CD14-positive monocyte (primary cell): ENCODE data around the gene CADM2. TPM values are rescaled to one million over a fixed set of nuclear protein-coding genes. Genes with fewer than 3 reads are reported as not detected.

Source experiments
- DNase-seq, 3 donors: peaks; one replicate each; pipeline ENCODE4 v3.0.0-alpha.2; 2011 to 2022
- H2AFZ ChIP-seq: 2 replicates; pipeline ENCODE4 v1.6.0; 2012; ENCODE audit warnings: mild to moderate bottlenecking, low read depth, low read length, inconsistent platforms; ENCODE audit not compliant: insufficient read depth, poor library complexity, severe bottlenecking
- H3K27ac ChIP-seq, 2 donors: 1 replicate in 1 of 2; 2 replicates in 1 of 2; pipeline ENCODE4 v1.5.1; 2012 to 2013; ENCODE audit warnings: low read length in 2 of 2, control low read depth in 1 of 2, inconsistent platforms in 1 of 2, low read depth in 1 of 2, mild to moderate bottlenecking in 1 of 2
- H3K27me3 ChIP-seq, 2 donors: one replicate each; pipeline versions ENCODE4 v1.6.0 to v1.6.1; 2011 to 2013; ENCODE audit warnings: low read length in 2 of 2; ENCODE audit not compliant: control insufficient read depth in 2 of 2, insufficient read depth in 2 of 2
- H3K36me3 ChIP-seq, 2 donors: replicated peaks in 1 of 2; 1 replicate in 1 of 2; 2 replicates in 1 of 2; pipeline versions ENCODE4 v1.5.1 to v1.6.1; 2012 to 2013; ENCODE audit warnings: low read length in 2 of 2, control low read depth in 1 of 2, inconsistent platforms in 1 of 2, mild to moderate bottlenecking in 1 of 2; ENCODE audit not compliant: insufficient read depth in 2 of 2, control insufficient read depth in 1 of 2
- H3K4me1 ChIP-seq, 2 donors: 1 replicate in 1 of 2; 2 replicates in 1 of 2; pipeline versions ENCODE4 v1.5.1 to v1.6.1; 2012 to 2013; ENCODE audit warnings: low read length in 2 of 2, control low read depth in 1 of 2, inconsistent platforms in 1 of 2, mild to moderate bottlenecking in 1 of 2, moderate library complexity in 1 of 2; ENCODE audit not compliant: insufficient read depth in 2 of 2, control insufficient read depth in 1 of 2
- H3K4me2 ChIP-seq: replicated peaks from 2 replicates; pipeline ENCODE3; 2012; ENCODE audit warnings: low read length, moderate library complexity, mild to moderate bottlenecking; ENCODE audit not compliant: poor library complexity, severe bottlenecking; ENCODE audit errors: extremely low read depth
- H3K4me3 ChIP-seq, 3 experiments: fragments of 200-600 bp in 1 of 3; sonication (generic) in 1 of 3; replicated peaks in 1 of 3; 1 replicate in 2 of 3; 2 replicates in 1 of 3; pipeline ENCODE4 v1.5.1; 2011 to 2013; ENCODE audit warnings: low read length in 3 of 3, mild to moderate bottlenecking in 3 of 3, control low read depth in 2 of 3, low read depth in 2 of 3, inconsistent platforms in 1 of 3, moderate library complexity in 1 of 3
- H3K79me2 ChIP-seq: 2 replicates; pipeline ENCODE4 v1.6.0; 2012; ENCODE audit warnings: mild to moderate bottlenecking, control low read depth, inconsistent platforms, low read length, moderate library complexity; ENCODE audit not compliant: insufficient read depth
- H3K9ac ChIP-seq: 2 replicates; pipeline ENCODE4 v1.6.0; 2017; ENCODE audit warnings: low read length, mild to moderate bottlenecking; ENCODE audit not compliant: insufficient read depth, poor library complexity, severe bottlenecking
- H3K9me3 ChIP-seq, 2 donors: replicated peaks in 1 of 2; 1 replicate in 1 of 2; 2 replicates in 1 of 2; pipeline versions ENCODE4 v1.5.1 to v1.6.1; 2012 to 2013; ENCODE audit warnings: low read length in 2 of 2, control low read depth in 1 of 2; ENCODE audit not compliant: control insufficient read depth in 1 of 2, insufficient read depth in 1 of 2
- H4K20me1 ChIP-seq: 2 replicates; pipeline ENCODE4 v1.6.0; 2012; ENCODE audit warnings: mild to moderate bottlenecking, low read length, control low read depth, moderate library complexity; ENCODE audit not compliant: insufficient read depth
- H3K27ac Mint-ChIP-seq, 7 donors: one replicate each; pipeline ENCODE4 v1.8.0; 2020; ENCODE audit warnings: mild to moderate bottlenecking in 7 of 7, mixed read lengths in 7 of 7, moderate library complexity in 6 of 7, inconsistent platforms in 2 of 7
- H3K27me3 Mint-ChIP-seq, 3 donors: one replicate each; pipeline ENCODE4 v1.8.0; 2021 to 2022; ENCODE audit warnings: low read depth in 3 of 3, mild to moderate bottlenecking in 3 of 3, mixed read lengths in 3 of 3, moderate library complexity in 3 of 3, inconsistent platforms in 1 of 3
- H3K36me3 Mint-ChIP-seq, 2 donors: one replicate each; pipeline ENCODE4 v1.8.0; 2020; ENCODE audit warnings: mixed read lengths in 2 of 2, inconsistent platforms in 1 of 2, mild to moderate bottlenecking in 1 of 2
- H3K4me1 Mint-ChIP-seq: one replicate; pipeline ENCODE4 v1.8.0; 2020; ENCODE audit warnings: mild to moderate bottlenecking, mixed read lengths
- H3K4me3 Mint-ChIP-seq, 2 donors: one replicate each; pipeline ENCODE4 v1.8.0; 2020; ENCODE audit warnings: mild to moderate bottlenecking in 2 of 2, mixed read lengths in 2 of 2, moderate library complexity in 1 of 2
- H3K9me3 Mint-ChIP-seq, 7 donors: one replicate each; pipeline ENCODE4 v1.8.0; 2020 to 2022; ENCODE audit warnings: mixed read lengths in 7 of 7, mild to moderate bottlenecking in 6 of 7, moderate library complexity in 6 of 7, inconsistent platforms in 2 of 7
- CTCF ChIP-seq: fragments of 200-600 bp; IDR thresholded peaks from one replicate; pipeline ENCODE4 v1.8.0; 2022; ENCODE audit warnings: antibody characterized with exemption, mild to moderate bottlenecking
- WGBS: methylation state at CpG from one replicate; pipeline ENCODE4 v1.1.5; 2013; ENCODE audit warnings: missing lambda C conversion rate; ENCODE audit not compliant: insufficient coverage; 5-methylcytosine and 5-hydroxymethylcytosine counted together
- intact Hi-C, 2 donors: fragments of 100-400 bp; cut with micrococcal nuclease; formaldehyde crosslinking; loops; one replicate each; pipeline versions ENCODE4 v1.15.0 to v1.15.1; 2023
- polyA plus RNA-seq, 3 donors: library from polyadenylated mRNA; depleted of rRNA in 1 of 3; unstranded in 2 of 3; stranded (reverse) in 1 of 3; fragments of 300-500 nt in 2 of 3; fragments of >200 nt in 1 of 3; fragmentation: Illumina TruSeq in 2 of 3; gene quantifications; 1 replicate in 2 of 3; 2 replicates in 1 of 3; pipeline ENCODE4 v1.2.3, GENCODE V29; 2012 to 2021

CADM2 gene
- polyA plus RNA-seq, 3 donors = not detected

GRCh38 chr3:85167576-85167975 lies 208.8 kb downstream of the CADM2 start:
- H3K4me1 ChIP-seq = no peaks in the 10 kb centered on the region
- no peak overlapping the region for H3K4me2 ChIP-seq
- H2AFZ ChIP-seq = no peak overlapping the region
- H3K9ac ChIP-seq = no peak overlapping the region
- Mint-ChIP-seq H3K27me3 (no peaks in the 10 kb centered on the region), H3K4me1 (no peaks in the 10 kb centered on the region), H3K27ac (no peak overlapping the region), H3K36me3 (no peaks in the 10 kb centered on the region), H3K9me3 (peaks cover 0 to 5% (median 0%) of the 10 kb centered on the region in 7 donors), H3K4me3 (no peak overlapping the region)
- H3K79me2 ChIP-seq = no peaks in the 10 kb centered on the region
- WGBS = no CpG with 5 or more reads among the region's 1 CpG
- H3K9me3 ChIP-seq = no peaks in the 10 kb centered on the region
- no peaks in the 10 kb centered on the region for H4K20me1 ChIP-seq
- no peaks in the 10 kb centered on the region for H3K36me3 ChIP-seq
- H3K27ac ChIP-seq = no peak overlapping the region
- intact Hi-C loops = no loop called here
- no peak overlapping the region for H3K4me3 ChIP-seq
- no peak for DNase-seq
- TF ChIP-seq CTCF = no peak
- no peaks in the 10 kb centered on the region for H3K27me3 ChIP-seq

GRCh38 chr3:85170646-85171045 lies 211.9 kb downstream of the CADM2 start:
- Histone ChIP-seq H2AFZ (no peak overlapping the region), H3K4me2 (no peak overlapping the region), H3K79me2 (no peaks in the 10 kb centered on the region), H3K9ac (no peak overlapping the region), H4K20me1 (no peaks in the 10 kb centered on the region), H3K36me3 (no peaks in the 10 kb centered on the region), H3K4me3 (no peak overlapping the region), H3K27ac (no peak overlapping the region), H3K9me3 (no peaks in the 10 kb centered on the region), H3K27me3 (no peaks in the 10 kb centered on the region), H3K4me1 (no peaks in the 10 kb centered on the region)
- H3K4me1 Mint-ChIP-seq = no peaks in the 10 kb centered on the region
- intact Hi-C loops = no loop called here
- H3K9me3 Mint-ChIP-seq = peaks cover 0 to 9% (median 0%) of the 10 kb centered on the region in 7 donors
- H3K4me3 Mint-ChIP-seq = no peak overlapping the region
- no peak for TF ChIP-seq CTCF
- H3K27ac Mint-ChIP-seq = no peak overlapping the region
- H3K27me3 Mint-ChIP-seq = no peaks in the 10 kb centered on the region
- no peak for DNase-seq
- H3K36me3 Mint-ChIP-seq = no peaks in the 10 kb centered on the region
- WGBS = no CpG with 5 or more reads among the region's 1 CpG
